Natural killer cell (primary cell): Measurements from ENCODE around the gene ABHD14A. TPM values are rescaled to one million over a fixed set of nuclear protein-coding genes. Genes with fewer than 3 reads are reported as not detected.

Experiments
- ATAC-seq, 3 donors: fragments of 150-1000 bp in 2 of 3; fragments of 200-7000 bp in 1 of 3; cut with Tn5 transposase; 1 replicate in 1 of 3; 2 replicates in 2 of 3; pipeline ENCODE4 v1.10.0; 2021; ENCODE audit warnings: mild to moderate bottlenecking in 2 of 3, moderate library complexity in 2 of 3
- DNase-seq, 2 donors: peaks; one replicate each; pipeline versions ENCODE4 v3.0.0 to v3.0.0-alpha.2; 2013 to 2021; ENCODE audit warnings: mixed read lengths in 1 of 2
- H3K27ac ChIP-seq: one replicate; pipeline ENCODE4 v1.5.1; 2013; ENCODE audit warnings: mild to moderate bottlenecking, low read length
- H3K27me3 ChIP-seq: one replicate; pipeline ENCODE4 v1.6.1; 2013; ENCODE audit warnings: low read length; ENCODE audit not compliant: control insufficient read depth, insufficient read depth
- H3K36me3 ChIP-seq: one replicate; pipeline ENCODE4 v1.6.1; 2013; ENCODE audit warnings: low read length; ENCODE audit not compliant: control insufficient read depth, insufficient read depth
- H3K4me1 ChIP-seq: one replicate; pipeline ENCODE4 v1.6.1; 2013; ENCODE audit warnings: low read length; ENCODE audit not compliant: control insufficient read depth, insufficient read depth
- H3K4me3 ChIP-seq: one replicate; pipeline ENCODE4 v1.5.1; 2013; ENCODE audit warnings: low read length
- H3K9me3 ChIP-seq: one replicate; pipeline ENCODE4 v1.6.1; 2013; ENCODE audit warnings: low read length; ENCODE audit not compliant: control insufficient read depth, insufficient read depth
- H3K27ac Mint-ChIP-seq, 2 donors: one replicate each; pipeline ENCODE4 v1.8.0; 2022; ENCODE audit warnings: mild to moderate bottlenecking in 2 of 2, mixed read lengths in 2 of 2, moderate library complexity in 1 of 2
- H3K27me3 Mint-ChIP-seq, 2 donors: one replicate each; pipeline ENCODE4 v1.8.0; 2022; ENCODE audit warnings: low read depth in 2 of 2, mixed read lengths in 2 of 2
- H3K36me3 Mint-ChIP-seq: one replicate; pipeline ENCODE4 v1.8.0; 2022; ENCODE audit warnings: mixed read lengths
- H3K4me1 Mint-ChIP-seq, 2 donors: one replicate each; pipeline ENCODE4 v1.8.0; 2022; ENCODE audit warnings: mixed read lengths in 2 of 2
- H3K4me3 Mint-ChIP-seq: one replicate; pipeline ENCODE4 v1.8.0; 2022; ENCODE audit warnings: mild to moderate bottlenecking, moderate library complexity, mixed read lengths
- H3K9me3 Mint-ChIP-seq, 2 donors: one replicate each; pipeline ENCODE4 v1.8.0; 2022; ENCODE audit warnings: mixed read lengths in 2 of 2
- CTCF ChIP-seq: fragments of 200-600 bp; IDR thresholded peaks from one replicate; pipeline ENCODE4 v1.8.0; 2022; ENCODE audit warnings: antibody characterized with exemption
- WGBS: methylation state at CpG from one replicate; pipeline ENCODE4 v1.1.7; 2013; ENCODE audit warnings: missing lambda C conversion rate; ENCODE audit not compliant: insufficient coverage; 5-methylcytosine and 5-hydroxymethylcytosine counted together
- intact Hi-C: fragments of 100-400 bp; cut with micrococcal nuclease; formaldehyde crosslinking; loops from one replicate; pipeline ENCODE4 v1.14.2; 2022
- total RNA-seq, 4 donors: library from RNA; stranded (reverse); fragments of 120-200 nt in 1 of 4; gene quantifications; one replicate each; pipeline versions ENCODE4 v1.2.3 to v1.2.4, GENCODE V29; 2013 to 2022

ABHD14A gene
- total RNA-seq, 3 donors from 2014 or later (not counting 1 experiment from before 2014, with no cell fraction given), result 12.0 to 14.7 (median 13.4) TPM

GRCh38 chr3:52022323-52023100 is 47.6 kb downstream of the ABHD14A start:
- H3K9me3 ChIP-seq, result no peaks in the 10 kb centered on the region
- ATAC-seq, result no peak
- 90% methylated on average over 20 of the region's 20 CpGs for WGBS

GRCh38 chr3:52023101-52023770 is 48.4 kb downstream of the ABHD14A start:
- no peak overlapping the region for H3K4me3 Mint-ChIP-seq
- no peak for TF ChIP-seq CTCF
- intact Hi-C loops, result no loop called here
- ATAC-seq (no peak), DNase-seq (no peak)
- no peaks in the 10 kb centered on the region for H3K36me3 Mint-ChIP-seq
- no peak overlapping the region for H3K27ac Mint-ChIP-seq
- Histone ChIP-seq H3K27ac (no peak overlapping the region), H3K4me3 (no peak overlapping the region), H3K27me3 (no peaks in the 10 kb centered on the region), H3K9me3 (no peaks in the 10 kb centered on the region), H3K4me1 (peaks cover 15% of the 10 kb centered on the region), H3K36me3 (no peaks in the 10 kb centered on the region)
- WGBS, result 93% methylated on average over 3 of the region's 3 CpGs
- H3K27me3 Mint-ChIP-seq, result peaks cover 0 to 3% of the 10 kb centered on the region in 2 donors
- H3K4me1 Mint-ChIP-seq, result peaks cover 0 to 5% of the 10 kb centered on the region in 2 donors
- H3K9me3 Mint-ChIP-seq, result no peaks in the 10 kb centered on the region

More at GRCh38 chr3:52022323-52023100, 47.6 kb downstream of the ABHD14A start:
- no peaks in the 10 kb centered on the region for H3K36me3 Mint-ChIP-seq
- no peak for TF ChIP-seq CTCF
- H3K4me3 ChIP-seq, result no peak overlapping the region
- H3K27ac ChIP-seq, result no peak overlapping the region
- intact Hi-C loops, result no loop called here
- no peaks in the 10 kb centered on the region for H3K9me3 Mint-ChIP-seq
- H3K4me1 ChIP-seq, result peaks cover 15% of the 10 kb centered on the region
- DNase-seq, result no peak
- H3K27me3 Mint-ChIP-seq, result peaks cover 0 to 3% of the 10 kb centered on the region in 2 donors
- no peaks in the 10 kb centered on the region for H3K36me3 ChIP-seq
- no peak overlapping the region for H3K4me3 Mint-ChIP-seq
- H3K27me3 ChIP-seq, result no peaks in the 10 kb centered on the region
- peaks cover 0 to 5% of the 10 kb centered on the region in 2 donors for H3K4me1 Mint-ChIP-seq
- H3K27ac Mint-ChIP-seq, result no peak overlapping the region

- no peaks in the 10 kb centered on the region for H3K27me3 ChIP-seq
- Mint-ChIP-seq H3K36me3 (no peaks in the 10 kb centered on the region), H3K4me1 (peaks cover 0 to 4% of the 10 kb centered on the region in 2 donors), H3K9me3 (no peaks in the 10 kb centered on the region), H3K27me3 (peaks cover 0 to 3% of the 10 kb centered on the region in 2 donors), H3K4me3 (no peak overlapping the region), H3K27ac (no peak overlapping the region)
- intact Hi-C loops, result no loop called here
- TF ChIP-seq CTCF, result no peak
- DNase-seq (no peak), ATAC-seq (no peak)
- 73% methylated on average over 7 of the region's 8 CpGs for WGBS
- H3K9me3 ChIP-seq, result no peaks in the 10 kb centered on the region
- no peaks in the 10 kb centered on the region for H3K36me3 ChIP-seq
- H3K27ac ChIP-seq, result no peak overlapping the region
- no peak overlapping the region for H3K4me3 ChIP-seq
- peaks cover 10% of the 10 kb centered on the region for H3K4me1 ChIP-seq
Observed at GRCh38 chr3:52023860-52024764, 49.2 kb downstream of the ABHD14A start.
